Measurements from ENCODE around the gene HCAR3.

DNA sequence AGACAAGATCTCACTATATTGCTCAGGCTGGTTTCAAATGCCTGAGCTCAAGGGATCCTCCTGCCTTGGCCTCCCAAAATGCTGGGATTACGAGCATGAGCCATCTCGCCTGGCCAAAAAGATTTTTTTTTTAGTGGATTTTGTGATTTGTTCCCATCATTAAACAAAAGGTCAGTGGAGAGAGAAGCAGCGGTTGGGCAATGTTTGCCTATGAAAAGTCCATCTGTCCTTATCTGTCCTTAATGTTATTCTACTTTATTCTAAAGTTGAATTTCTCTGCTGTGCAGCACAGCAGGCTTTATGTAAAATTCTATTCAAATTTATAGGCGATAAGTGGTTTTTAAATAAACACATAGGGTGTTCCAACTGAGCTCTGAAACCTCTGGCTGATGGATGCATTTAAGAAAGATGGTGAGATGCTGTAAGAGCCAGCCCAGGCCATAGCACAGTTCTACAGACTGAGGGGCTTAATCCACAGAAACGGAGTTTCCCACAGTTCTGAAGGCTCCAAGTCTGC, 32.3 kb downstream of the HCAR3 start:
- TF ChIP-seq, protein P1, sequence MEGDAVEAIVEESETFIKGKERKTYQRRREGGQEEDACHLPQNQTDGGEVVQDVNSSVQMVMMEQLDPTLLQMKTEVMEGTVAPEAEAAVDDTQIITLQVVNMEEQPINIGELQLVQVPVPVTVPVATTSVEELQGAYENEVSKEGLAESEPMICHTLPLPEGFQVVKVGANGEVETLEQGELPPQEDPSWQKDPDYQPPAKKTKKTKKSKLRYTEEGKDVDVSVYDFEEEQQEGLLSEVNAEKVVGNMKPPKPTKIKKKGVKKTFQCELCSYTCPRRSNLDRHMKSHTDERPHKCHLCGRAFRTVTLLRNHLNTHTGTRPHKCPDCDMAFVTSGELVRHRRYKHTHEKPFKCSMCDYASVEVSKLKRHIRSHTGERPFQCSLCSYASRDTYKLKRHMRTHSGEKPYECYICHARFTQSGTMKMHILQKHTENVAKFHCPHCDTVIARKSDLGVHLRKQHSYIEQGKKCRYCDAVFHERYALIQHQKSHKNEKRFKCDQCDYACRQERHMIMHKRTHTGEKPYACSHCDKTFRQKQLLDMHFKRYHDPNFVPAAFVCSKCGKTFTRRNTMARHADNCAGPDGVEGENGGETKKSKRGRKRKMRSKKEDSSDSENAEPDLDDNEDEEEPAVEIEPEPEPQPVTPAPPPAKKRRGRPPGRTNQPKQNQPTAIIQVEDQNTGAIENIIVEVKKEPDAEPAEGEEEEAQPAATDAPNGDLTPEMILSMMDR (IDR thresholded peaks at IDR 0.05), result no peak
- no peak for TF ChIP-seq POLR2A (IDR thresholded peaks at IDR 0.05)
